Posterior cingulate gyrus (tissue), 11 donors: ENCODE results near the gene FAM43A.

Experiments
- DNase-seq, 10 donors: peaks; one replicate each; pipeline versions ENCODE4 v3.0.0 to v3.0.0-alpha.2; 2020 to 2021; ENCODE audit warnings: mixed read lengths in 3 of 10
- intact Hi-C: fragments of 100-400 bp; cut with DNase I; formaldehyde crosslinking; loops from one replicate; pipeline ENCODE4 v1.15.1; 2023

FAM43A gene

GRCh38 chr3:194696702-194697101, 11.0 kb downstream of the FAM43A start:
- intact Hi-C loops = no loop called here
- no peak for DNase-seq

GRCh38 chr3:194702545-194702944, 16.9 kb downstream of the FAM43A start:
- DNase-seq = no peak
- intact Hi-C loops = no loop called here

- DNase-seq = no peak
- intact Hi-C loops = no loop called here
Measured at GRCh38 chr3:194705227-194705626, 19.5 kb downstream of the FAM43A start.

- DNase-seq = no peak
- intact Hi-C loops = no loop called here
Measured at GRCh38 chr3:194705761-194706160, 20.1 kb downstream of the FAM43A start.

GRCh38 chr3:194707147-194707540, 21.5 kb downstream of the FAM43A start:
- no peak for DNase-seq
- intact Hi-C loops = no loop called here

- no peak for DNase-seq
- intact Hi-C loops = no loop called here
Measured at GRCh38 chr3:194711286-194711685, 25.6 kb downstream of the FAM43A start.

- intact Hi-C loops = no loop called here
Measured at GRCh38 chr3:194711913-194712312, 26.2 kb downstream of the FAM43A start.

GRCh38 chr3:194713299-194714136, 27.8 kb downstream of the FAM43A start:
- DNase-seq = no peak
- intact Hi-C loops = no loop called here

More at GRCh38 chr3:194711913-194712312, 26.2 kb downstream of the FAM43A start:
- no peak for DNase-seq

GRCh38 chr3:194714137-194714455, 28.4 kb downstream of the FAM43A start:
- DNase-seq = no peak
- intact Hi-C loops = no loop called here

- DNase-seq = no peak
- intact Hi-C loops = no loop called here
Measured at GRCh38 chr3:194714564-194714963, 28.9 kb downstream of the FAM43A start.

GRCh38 chr3:194715022-194715800, 29.5 kb downstream of the FAM43A start:
- intact Hi-C loops = no loop called here
- no peak for DNase-seq

GRCh38 chr3:194718079-194718478, 32.4 kb downstream of the FAM43A start:
- intact Hi-C loops = no loop called here
- DNase-seq = no peak

- DNase-seq = no peak
- intact Hi-C loops = no loop called here
Measured at GRCh38 chr3:194720048-194720447, 34.4 kb downstream of the FAM43A start.

GRCh38 chr3:194723846-194724618, 38.3 kb downstream of the FAM43A start:
- no peak for DNase-seq
- intact Hi-C loops = no loop called here

- no peak for DNase-seq
- intact Hi-C loops = no loop called here
Measured at GRCh38 chr3:194725346-194725745, 39.7 kb downstream of the FAM43A start.

GRCh38 chr3:194727435-194728128, 41.9 kb downstream of the FAM43A start:
- no peak for DNase-seq
- intact Hi-C loops = no loop called here

- intact Hi-C loops = no loop called here
- no peak for DNase-seq
Measured at GRCh38 chr3:194728986-194729385, 43.3 kb downstream of the FAM43A start.

- intact Hi-C loops = no loop called here
- no peak for DNase-seq
Measured at GRCh38 chr3:194730365-194730764, 44.7 kb downstream of the FAM43A start.

GRCh38 chr3:194731506-194732073, 45.9 kb downstream of the FAM43A start:
- intact Hi-C loops = no loop called here
- DNase-seq = no peak

- DNase-seq = no peak
- intact Hi-C loops = no loop called here
Measured at GRCh38 chr3:194732617-194733016, 46.9 kb downstream of the FAM43A start.
